ENCODE data around the gene ST6GAL1.
"Not testable (repeated sequence)": the region's sequence is repeated elsewhere in the genome, so short reads cannot be mapped to it uniquely, and the experiment has no call there.

Gene ST6GAL1, protein sequence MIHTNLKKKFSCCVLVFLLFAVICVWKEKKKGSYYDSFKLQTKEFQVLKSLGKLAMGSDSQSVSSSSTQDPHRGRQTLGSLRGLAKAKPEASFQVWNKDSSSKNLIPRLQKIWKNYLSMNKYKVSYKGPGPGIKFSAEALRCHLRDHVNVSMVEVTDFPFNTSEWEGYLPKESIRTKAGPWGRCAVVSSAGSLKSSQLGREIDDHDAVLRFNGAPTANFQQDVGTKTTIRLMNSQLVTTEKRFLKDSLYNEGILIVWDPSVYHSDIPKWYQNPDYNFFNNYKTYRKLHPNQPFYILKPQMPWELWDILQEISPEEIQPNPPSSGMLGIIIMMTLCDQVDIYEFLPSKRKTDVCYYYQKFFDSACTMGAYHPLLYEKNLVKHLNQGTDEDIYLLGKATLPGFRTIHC

DNA sequence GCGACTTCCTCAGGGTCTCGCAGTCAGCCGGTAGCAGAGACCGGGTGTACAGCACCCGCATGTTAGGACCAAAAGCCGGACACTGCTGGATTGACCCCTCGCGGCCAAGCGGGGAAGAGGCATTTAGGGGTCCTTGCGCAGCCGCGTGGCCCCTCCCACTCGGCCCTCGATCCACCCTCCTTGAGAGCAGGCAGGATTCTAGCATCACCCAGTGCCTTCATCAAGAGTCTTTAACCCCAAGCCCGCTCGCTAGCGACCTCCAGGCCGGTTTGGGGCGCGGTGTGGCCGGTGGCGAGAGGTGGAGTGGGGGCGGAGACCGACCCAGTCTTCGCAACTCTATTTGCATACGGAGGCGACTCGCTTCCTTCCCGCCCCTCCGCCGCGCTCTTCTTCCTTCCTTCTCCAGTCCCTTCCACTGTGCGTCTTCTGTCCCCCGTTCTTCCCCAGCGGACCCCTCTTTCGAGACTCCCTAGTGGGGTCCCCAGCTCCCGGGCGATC lies at the start of gene ST6GAL1:
ST6GAL1 (plus strand) TSS at position 384 of the 498 bp plus-strand sequence. CDS start 112,178 bp downstream, outside the sequence.
- DNase-seq = peak; percentile 86

DNA sequence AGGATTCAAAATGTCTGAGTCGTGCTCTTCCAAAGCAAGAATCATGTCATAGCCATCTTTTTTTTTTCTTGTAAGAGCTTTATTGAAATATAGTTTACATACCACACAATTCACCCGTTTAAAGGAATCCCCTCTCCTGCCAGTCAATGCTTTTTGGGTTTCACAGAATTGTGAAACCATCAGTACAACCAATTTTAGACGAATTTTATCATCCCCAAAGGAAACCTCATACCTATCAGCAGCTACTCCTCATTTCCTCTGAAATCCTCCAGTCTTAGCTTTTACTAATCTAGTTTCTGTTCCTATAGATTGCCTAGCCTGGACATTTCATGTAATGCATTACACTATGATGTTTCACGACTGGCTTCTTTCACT lies 48.2 kb upstream of the ST6GAL1 start:
- peak; percentile 25 for DNase-seq

DNA sequence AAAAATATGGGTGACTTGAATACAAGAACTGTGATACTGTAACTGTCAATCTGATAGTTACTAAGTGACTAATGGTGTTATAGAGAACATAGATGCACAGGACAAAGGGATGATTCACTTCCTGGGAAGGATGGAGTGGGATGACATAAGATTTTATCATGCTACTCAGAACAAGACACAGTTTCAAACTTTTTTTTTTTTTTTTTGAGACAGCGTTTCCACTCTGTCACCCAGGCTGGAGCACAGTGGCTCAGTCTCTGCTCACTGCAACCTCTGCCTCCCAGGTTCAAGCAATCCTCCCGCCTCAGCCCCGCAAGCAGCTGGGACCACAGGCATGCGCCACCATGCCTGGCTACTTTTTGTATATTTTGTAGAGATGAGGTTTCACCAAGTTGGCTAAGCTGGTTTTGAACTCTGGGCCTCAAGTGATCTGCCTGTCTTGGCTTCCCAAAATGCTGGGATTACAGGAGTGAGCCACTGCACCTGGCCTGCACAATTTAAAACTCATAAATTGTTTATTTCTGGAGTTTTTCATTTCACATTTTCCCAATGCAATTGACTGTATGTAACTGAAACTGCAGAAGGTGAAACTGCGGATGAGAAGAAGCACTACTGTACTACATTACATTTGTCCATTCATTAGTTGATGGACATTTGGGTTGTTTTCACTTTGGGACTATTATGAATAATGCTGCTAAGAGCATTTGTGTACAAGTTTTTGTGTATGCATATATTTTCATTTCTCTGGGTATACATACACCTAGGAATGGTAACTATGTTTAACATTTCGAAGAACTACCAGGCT lies 47.2 kb upstream of the ST6GAL1 start:
- DNase-seq = peak; percentile 45

DNA sequence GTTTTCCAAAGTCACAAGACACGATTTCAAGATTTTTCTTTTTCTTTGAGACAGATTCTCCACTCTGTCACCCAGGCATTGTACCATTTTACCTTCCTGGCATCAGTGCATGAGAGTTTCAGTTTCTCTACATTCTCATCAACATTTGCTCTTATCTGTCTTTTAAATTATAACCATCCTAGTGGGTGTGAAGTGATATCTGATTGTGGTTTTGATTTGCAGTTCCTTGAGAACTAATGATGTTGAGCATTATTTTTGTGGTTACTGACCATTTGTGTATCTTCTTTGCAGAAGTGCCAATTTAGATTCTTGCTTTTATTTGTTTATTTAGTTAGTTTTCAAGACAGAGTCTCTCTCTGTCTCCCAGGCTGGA lies 46.7 kb upstream of the ST6GAL1 start:
- DNase-seq = peak; percentile 69

DNA sequence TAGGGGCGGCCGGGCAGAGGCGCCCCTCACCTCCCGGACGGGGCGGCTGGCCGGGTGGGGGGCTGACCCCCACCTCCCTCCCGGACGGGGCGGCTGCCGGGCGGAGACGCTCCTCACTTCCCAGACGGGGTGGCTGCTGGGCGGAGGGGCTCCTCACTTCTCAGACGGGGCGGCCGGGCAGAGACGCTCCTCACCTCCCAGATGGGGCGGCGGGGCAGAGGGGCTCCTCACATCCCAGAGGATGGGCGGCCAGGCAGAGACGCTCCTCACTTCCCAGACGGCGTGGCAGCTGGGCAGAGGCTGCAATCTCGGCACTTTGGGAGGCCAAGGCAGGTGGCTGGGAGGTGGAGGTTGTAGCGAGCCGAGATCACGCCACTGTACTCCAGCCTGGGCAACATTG lies 45.5 kb upstream of the ST6GAL1 start:
- DNase-seq = not testable (repeated sequence)

DNA sequence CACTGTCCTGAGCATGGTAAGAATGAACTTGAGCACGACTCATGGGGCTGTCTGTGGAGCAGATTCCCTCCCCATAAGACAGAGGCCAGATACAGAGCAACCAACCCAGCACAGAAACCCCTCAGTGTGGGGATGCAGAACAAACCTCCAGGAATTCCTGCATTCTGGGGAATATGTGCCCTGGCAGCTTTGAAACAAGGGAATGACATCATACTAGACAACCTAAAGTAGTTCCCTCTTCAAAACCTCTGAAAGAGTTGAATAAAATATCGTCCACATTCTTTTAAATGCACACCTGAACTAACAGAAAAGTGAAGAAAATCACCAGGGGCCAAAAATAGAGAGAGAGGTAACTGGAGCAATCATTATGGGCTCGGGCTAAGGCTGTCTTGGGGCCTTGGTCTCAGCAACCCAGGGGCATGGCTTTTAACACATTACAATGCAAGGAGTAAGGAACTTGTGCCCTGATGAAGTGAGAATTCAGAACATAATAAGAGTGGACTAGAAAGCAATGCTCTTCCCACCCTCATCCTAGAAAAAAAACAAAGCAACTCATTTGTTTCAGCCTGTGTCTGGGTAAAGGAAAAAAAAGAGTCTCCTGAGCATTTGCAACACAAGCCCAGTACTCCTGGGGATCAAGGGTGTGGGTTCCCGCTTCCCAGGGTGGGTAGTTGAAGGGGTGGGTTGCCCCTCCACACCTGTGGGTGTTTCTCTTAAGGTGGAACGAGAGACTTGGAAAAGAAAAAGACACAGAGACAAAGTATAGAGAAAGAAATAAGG lies 43.9 kb upstream of the ST6GAL1 start:
- DNase-seq = no peak

DNA sequence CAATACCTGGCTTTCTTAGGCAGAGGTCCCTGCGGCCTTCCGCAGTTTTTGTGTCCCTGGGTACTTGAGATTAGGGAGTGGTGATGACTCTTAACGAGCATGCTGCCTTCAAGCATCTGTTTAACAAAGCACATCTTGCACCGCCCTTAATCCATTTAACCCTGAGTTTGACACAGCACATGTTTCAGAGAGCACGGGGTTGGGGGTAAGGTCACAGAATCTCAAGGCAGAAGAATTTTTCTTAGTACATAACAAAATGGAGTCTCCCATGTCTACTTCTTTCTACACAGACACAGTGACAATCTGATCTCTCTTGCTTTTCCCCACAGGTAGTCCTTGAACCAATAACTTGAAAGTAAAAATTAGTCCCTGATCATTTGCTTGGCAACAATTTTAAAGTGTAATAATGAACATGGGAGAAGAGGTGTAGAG lies 42.8 kb upstream of the ST6GAL1 start:
- DNase-seq = not testable (repeated sequence)

DNA sequence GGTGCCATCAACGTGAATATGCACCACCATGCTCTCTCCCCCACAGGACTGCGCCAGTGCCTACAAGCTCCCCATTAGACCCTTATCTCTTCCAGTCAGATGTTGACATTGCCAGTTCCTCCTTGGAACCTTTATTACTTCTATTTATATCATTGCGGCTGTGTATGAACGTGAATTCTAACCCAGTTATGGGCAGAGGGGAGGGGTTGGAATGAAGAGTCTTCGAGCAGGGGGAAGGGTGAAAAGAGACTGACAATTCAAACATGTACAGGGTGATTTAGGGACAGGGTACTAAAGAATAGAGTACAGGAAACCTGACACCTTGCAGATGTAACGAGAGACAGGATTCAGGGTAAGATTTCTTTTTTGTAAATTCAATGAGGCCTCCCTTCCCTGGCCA lies 41.8 kb upstream of the ST6GAL1 start:
- peak; percentile 92 for DNase-seq

DNA sequence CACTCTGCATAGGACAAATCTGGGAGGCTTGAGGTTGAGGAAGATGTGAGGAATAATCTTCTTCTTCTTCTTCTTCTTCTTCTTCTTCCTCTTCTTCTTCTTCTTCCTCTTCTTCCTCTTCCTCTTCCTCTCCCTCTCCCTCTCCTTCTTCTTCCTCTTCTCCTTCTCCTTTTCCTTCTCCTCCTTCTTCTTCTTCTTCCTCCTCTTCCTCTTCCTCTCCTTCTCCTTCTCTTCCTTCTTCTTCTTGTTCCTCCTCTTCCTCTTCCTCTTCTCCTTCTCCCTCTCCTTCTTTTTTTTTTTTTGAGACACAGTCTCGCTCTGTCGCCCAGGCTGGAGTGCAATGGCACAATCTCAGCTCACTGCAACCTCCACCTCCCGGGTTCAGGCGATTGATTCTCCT lies 40.6 kb upstream of the ST6GAL1 start:
- not testable (repeated sequence) for DNase-seq

DNA sequence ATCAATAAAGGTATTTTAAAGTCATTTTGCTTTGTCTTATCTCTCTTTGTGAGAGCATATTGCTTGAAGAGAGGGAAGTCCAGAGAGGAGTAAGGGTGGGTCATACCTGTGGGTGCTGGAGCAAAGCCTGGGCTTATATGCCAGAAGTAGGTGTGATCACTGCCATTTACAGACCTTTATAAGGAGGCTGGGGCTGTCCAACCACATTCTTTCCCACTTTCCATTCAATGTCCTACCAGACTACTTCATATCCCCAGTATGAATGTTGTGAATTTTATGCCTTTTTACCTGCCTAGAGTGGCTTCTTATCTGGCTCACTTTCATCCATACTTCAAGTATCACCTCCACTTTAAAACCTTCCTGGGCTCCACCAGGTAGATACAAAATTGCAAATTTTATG lies 39.4 kb upstream of the ST6GAL1 start:
- no peak for DNase-seq

DNA sequence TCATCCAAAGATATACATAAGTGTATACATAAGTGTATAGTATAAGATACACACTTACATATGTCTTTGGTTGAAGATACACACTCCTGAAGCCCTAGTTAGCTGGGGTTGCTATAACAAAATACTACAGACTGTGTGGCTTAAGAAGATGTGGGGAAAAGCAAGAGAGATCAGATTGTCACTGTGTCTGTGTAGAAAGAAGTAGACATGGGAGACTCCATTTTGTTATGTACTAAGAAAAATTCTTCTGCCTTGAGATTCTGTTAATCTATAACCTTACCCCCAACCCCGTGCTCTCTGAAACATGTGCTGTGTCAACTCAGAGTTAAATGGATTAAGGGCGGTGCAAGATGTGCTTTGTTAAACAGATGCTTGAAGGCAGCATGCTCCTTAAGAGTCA lies 37.3 kb upstream of the ST6GAL1 start:
- not testable (repeated sequence) for DNase-seq

DNA sequence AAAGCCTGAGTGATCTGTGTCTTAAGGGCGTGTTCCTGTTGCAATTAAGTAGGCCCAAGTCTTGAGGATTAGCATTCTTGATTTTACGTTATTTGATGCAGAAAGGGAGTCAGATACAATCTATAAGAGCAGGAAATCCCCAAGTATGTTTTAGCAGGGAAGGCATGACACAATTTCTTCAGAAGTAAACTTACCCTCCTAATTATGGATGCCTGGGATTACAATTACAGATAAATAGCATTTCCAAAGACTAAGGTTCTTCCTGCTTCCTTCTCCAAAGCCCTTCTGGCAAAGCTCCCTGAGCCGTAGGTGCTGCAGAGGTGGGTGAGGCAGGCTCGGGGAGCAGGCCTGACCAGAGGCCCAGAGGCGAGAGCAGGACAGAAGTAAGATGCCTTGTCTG lies 34.9 kb upstream of the ST6GAL1 start:
- DNase-seq = no peak

DNA sequence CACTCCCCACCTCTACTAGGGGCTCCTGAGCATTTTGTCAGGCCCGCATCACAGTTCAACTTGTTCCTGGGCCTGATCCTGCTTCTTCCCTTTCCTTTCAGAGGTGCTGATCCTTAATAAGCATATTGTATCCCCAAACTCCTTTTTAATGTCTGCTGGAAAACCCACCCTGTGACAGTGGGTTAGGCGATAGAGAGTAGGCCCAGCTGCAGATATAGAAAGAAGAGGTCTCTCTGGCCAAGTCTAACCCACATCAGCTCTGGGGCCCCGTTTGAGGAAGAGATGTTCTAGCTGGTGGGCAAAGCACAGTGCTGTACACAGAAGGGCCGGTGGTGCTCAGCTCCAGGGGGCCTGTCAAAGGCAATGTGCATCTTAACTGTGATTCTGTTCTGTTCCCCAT lies 34.3 kb upstream of the ST6GAL1 start:
- DNase-seq = no peak

DNA sequence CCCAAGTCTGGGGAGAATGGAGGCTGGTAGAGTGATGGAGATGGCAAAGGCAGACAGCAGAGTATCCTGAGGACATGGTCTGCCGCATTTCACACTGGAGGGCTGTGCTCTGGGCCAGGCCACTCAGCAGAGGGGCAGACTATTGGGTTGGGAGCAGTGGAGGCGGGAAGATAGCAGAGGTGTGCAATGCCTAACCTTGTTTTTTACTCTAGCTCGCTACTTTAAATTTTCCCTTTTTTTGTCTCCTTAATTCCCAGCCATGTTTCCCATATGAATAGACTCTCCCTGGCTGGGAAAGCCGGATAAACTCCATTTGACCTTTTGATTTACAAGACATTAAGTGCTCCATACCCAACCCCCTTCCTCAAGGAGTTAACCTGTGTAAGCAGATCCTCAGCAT lies 33.5 kb upstream of the ST6GAL1 start:
- no peak for DNase-seq

DNA sequence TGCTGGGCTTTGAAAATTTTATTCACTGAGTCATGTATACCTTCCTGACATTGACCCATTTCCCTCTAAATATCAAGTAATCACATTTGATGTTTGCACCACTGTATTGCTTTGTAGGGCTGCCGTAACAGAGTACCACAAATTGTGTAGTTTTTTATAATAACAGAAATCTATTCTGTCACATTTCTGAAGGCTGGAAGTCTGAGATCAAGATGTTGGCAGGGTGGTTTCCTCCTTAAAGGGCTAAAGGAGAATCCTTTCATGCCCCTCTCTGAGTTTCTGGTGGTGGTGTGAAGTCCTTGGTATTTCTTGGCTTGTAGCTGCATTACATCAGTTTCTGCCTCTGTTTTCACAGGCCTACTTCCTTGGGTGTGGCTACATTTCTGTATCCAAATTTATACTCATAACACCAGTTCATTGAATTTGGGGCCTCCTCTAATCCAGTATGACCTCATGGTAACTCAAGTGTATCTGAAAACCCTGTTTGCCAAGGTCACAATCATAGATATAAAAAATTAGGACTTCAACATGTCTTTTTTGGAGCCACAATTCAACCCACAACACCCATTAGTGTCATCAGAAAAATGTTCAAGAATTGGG lies 29.1 kb upstream of the ST6GAL1 start:
- no peak for DNase-seq

DNA sequence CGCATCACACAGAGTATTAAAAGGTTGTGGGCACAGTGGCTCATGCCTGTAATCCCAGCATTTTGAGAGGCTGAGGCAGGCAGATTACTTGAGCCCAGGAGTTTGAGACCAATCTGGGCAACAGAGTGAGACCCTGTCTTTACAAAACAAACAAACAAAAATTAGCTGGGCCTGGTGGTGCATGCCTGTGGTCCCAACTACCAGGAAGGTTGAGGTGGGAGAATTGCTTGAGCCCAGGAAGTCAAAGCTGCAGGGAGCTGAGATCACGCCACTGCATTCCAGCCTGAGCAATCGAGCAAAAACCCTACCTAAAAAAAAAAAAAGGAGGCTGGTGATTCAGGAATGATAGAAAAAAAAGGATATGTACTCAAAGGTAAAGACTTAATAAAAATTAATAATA lies 28.2 kb upstream of the ST6GAL1 start:
- DNase-seq = no peak

DNA sequence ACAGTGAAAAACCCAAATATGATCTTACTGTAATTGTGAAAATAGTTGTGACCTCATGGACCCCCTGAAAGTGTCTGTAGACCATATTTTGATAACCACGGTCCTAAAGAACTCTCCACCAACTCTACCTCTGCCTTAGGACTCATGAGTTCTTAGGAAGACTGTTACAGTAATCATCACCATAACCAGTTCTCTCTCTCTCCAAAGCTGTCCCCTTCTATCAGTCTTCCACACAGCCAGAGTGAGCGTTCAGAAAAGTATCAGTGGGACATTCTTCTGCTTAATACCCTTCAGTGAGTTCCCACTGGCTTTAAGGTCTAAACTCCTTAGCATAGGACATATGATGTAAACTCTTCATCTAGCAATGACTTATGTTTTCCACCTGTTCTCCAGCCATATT lies 27.6 kb upstream of the ST6GAL1 start:
- DNase-seq = no peak

DNA sequence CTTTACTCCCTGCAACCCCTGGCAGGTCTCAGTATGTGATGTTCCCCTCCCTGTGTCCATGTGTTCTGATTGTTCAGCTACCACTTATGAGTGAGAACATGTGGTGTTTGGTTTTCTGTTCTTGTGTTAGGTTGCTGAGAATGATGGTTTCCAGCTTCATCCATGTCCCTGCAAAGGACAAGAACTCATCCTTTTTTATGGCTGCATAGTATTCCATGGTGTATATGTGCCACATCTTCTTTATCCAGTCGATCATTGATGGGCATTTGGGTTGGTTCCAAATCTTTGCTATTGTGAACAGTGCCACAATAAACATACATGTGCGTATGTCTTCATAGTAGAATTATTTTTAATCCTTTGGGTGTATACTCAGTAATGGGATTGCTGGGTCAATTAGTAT lies 26.6 kb upstream of the ST6GAL1 start:
- not testable (repeated sequence) for DNase-seq

DNA sequence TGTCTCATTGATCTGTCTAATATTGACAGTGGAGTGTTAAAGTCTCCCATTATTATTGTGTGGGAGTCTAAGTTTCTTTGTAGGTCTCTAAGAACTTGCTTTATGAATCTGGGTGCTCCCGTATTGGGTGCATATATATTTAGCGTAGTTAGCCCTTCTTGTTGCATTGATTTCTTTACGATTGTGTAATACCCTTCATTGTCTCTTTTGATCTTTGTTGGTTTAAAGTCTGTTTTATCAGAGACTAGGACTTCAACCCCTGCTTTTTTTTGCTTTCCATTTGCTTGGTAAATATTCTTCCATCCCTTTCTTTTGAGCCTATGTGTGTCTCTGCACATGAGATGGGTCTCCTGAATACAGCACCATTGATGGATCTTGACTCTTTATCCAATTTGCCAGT lies 23.3 kb upstream of the ST6GAL1 start:
- DNase-seq = not testable (repeated sequence)

DNA sequence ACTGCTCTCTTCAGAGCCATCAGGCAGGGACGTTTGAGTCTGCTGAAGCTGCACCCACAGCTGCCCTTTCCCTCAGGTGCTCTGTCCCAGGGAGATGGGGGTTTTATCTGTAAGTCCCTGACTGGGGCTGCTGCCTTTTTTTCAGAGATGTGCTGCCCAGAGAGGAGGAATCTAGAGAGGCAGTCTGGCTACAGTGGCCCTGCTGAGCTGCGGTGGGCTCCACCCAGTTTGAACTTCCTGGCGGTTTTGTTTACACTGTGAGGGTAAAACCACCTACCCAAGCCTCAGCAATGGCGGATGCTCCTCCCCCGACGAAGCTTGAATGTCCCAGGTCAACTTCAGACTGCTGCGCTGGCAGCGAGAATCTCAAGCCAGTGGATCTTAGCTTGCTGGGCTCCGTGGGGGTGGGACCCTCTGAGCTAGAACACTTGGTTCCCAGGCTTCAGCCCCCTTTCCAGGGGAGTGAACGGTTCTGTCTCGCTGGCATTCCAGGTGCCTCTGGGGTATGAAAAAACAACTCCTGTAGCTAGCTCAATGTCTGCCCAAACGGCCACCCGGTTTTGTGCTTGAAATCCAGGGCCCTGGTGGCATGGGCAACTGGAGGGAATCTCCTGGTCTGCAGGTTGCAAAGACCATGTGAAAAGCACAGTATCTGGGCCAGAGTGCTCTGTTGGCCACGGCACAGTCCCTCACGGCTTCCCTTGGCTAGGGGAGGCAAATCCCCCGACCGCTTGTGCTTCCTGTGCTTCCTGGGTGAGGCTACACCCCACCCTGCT lies 21.1 kb upstream of the ST6GAL1 start:
- peak; percentile 88 for DNase-seq

DNA sequence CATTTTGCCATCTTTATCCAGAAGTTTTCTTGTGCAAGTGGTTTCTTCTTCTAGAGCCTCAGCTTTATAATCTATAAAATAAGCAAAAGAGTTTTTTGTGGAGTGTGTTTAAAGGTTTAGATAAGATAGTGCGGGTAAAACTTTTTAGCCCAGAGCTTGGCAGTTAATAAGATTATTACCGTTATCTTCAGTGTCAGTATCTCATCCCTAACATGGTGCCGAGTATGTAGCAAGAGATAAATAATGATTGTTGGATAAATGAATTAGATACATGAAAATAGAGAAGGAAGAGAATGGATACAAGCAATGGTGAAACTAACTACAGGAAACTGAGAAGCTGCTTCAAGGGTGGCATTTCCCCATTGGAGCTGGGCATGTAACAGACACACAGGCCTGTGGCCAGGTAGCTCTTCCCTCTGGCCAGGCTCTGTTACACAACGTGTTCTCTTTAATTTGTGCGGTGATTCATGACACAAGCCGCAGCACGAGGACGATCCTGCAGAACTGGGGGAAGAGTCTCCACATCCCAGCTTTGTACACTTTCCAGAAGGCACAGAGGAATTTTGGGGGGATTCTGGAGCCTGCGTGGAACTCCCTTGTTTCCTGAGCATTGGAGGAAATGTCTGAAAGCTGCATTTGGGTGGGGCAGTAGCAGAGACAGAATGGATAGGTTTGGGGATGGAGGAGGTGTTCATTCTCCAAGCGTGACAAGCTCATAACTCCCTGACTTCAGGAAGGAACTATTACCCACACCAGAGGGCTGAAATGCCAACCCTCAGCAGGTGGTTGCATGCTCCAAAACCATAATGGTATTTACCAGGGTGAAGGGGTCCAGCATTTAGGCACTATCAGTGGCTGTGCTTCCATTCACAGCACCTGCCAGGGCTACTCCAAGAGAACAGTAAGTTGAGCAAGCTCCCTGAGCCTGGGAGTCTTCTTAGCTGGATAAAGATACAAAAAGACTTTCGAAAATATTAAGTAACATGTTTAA lies 14.2 kb upstream of the ST6GAL1 start:
- DNase-seq = peak; percentile 59
